Nephron progenitor cell (in vitro differentiated cells): ENCODE measurements around the gene GRIK5.
"Not testable (repeated sequence)": the region's sequence is repeated elsewhere in the genome, so short reads cannot be mapped to it uniquely, and the experiment has no call there.

Experiments
- DNase-seq: peaks from one replicate; pipeline ENCODE4 v3.0.0; 2021
- H3K27ac Mint-ChIP-seq: 2 replicates; pipeline ENCODE4 v1.8.0; 2021; ENCODE audit warnings: mild to moderate bottlenecking, moderate library complexity, mixed read lengths
- H3K27me3 Mint-ChIP-seq: 2 replicates; pipeline ENCODE4 v1.8.0; 2021; ENCODE audit warnings: mild to moderate bottlenecking, low read depth, mixed read lengths; ENCODE audit not compliant: poor library complexity
- H3K36me3 Mint-ChIP-seq: 2 replicates; pipeline ENCODE4 v1.8.0; 2021; ENCODE audit warnings: low read depth, mixed read lengths
- H3K4me1 Mint-ChIP-seq: 2 replicates; pipeline ENCODE4 v1.8.0; 2021; ENCODE audit warnings: mixed read lengths
- H3K4me3 Mint-ChIP-seq: 2 replicates; pipeline ENCODE4 v1.8.0; 2021; ENCODE audit warnings: mild to moderate bottlenecking, moderate library complexity, mixed read lengths
- H3K9me3 Mint-ChIP-seq: 2 replicates; pipeline ENCODE4 v1.8.0; 2021; ENCODE audit warnings: mild to moderate bottlenecking, moderate library complexity, mixed read lengths
- TF ChIP-seq, protein P1 (sequence below): fragments of 200-600 bp; sonication (generic); IDR thresholded peaks from 2 replicates; pipeline ENCODE4 v1.5.0; 2021; ENCODE audit warnings: antibody characterized with exemption

GRIK5 gene

GRCh38 chr19:42018503-42019193 is 51.4 kb downstream of the GRIK5 start:
- Mint-ChIP-seq H3K27ac (no peak overlapping the region), H3K36me3 (no peaks in the 10 kb centered on the region), H3K4me3 (no peak overlapping the region), H3K4me1 (no peaks in the 10 kb centered on the region), H3K27me3 (peaks cover 19% of the 10 kb centered on the region), H3K9me3 (no peaks in the 10 kb centered on the region)
- DNase-seq, result no peak
- TF ChIP-seq, protein P1, sequence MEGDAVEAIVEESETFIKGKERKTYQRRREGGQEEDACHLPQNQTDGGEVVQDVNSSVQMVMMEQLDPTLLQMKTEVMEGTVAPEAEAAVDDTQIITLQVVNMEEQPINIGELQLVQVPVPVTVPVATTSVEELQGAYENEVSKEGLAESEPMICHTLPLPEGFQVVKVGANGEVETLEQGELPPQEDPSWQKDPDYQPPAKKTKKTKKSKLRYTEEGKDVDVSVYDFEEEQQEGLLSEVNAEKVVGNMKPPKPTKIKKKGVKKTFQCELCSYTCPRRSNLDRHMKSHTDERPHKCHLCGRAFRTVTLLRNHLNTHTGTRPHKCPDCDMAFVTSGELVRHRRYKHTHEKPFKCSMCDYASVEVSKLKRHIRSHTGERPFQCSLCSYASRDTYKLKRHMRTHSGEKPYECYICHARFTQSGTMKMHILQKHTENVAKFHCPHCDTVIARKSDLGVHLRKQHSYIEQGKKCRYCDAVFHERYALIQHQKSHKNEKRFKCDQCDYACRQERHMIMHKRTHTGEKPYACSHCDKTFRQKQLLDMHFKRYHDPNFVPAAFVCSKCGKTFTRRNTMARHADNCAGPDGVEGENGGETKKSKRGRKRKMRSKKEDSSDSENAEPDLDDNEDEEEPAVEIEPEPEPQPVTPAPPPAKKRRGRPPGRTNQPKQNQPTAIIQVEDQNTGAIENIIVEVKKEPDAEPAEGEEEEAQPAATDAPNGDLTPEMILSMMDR, result no peak

GRCh38 chr19:42017040-42017439 is 53.0 kb downstream of the GRIK5 start:
- no peaks in the 10 kb centered on the region for H3K9me3 Mint-ChIP-seq
- H3K27ac Mint-ChIP-seq, result no peak overlapping the region
- no peaks in the 10 kb centered on the region for H3K4me1 Mint-ChIP-seq
- TF ChIP-seq, protein P1, result no peak
- H3K27me3 Mint-ChIP-seq, result peaks cover 23% of the 10 kb centered on the region
- H3K36me3 Mint-ChIP-seq, result no peaks in the 10 kb centered on the region
- no peak for DNase-seq
- no peak overlapping the region for H3K4me3 Mint-ChIP-seq

DNA sequence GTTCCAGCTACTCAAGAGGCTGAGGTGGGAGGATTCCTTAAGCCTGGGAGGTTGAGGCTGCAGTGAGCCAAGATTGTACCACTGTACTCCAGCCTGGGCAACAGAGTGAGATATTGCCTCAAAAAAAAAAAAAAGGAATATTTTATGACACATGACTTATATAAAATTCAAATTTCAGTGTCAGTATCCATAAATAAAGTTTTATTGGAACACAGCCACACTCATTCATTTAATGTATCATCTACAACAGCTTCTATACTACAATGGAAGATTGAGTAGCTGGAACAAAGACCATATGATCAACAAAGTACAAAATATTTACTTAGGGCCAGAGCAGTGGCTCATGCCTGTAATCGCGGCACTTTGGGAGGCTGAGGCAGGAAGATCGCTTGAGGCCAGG is 57.3 kb downstream of the GRIK5 start:
- not testable (repeated sequence) for DNase-seq, H3K4me3 Mint-ChIP-seq, H3K36me3 Mint-ChIP-seq, H3K4me1 Mint-ChIP-seq, H3K9me3 Mint-ChIP-seq, H3K27ac Mint-ChIP-seq
- peaks cover 16% of the 10 kb centered on the region for H3K27me3 Mint-ChIP-seq

GRCh38 chr19:42010245-42011126 is 59.5 kb downstream of the GRIK5 start:
- H3K4me3 Mint-ChIP-seq, result no peak overlapping the region
- no peaks in the 10 kb centered on the region for H3K4me1 Mint-ChIP-seq
- peaks cover 3% of the 10 kb centered on the region for H3K9me3 Mint-ChIP-seq
- DNase-seq, result no peak
- peaks cover 10% of the 10 kb centered on the region for H3K27me3 Mint-ChIP-seq
- TF ChIP-seq, protein P1, result no peak
- H3K27ac Mint-ChIP-seq, result no peak overlapping the region
- H3K36me3 Mint-ChIP-seq, result peaks cover 5% of the 10 kb centered on the region

GRCh38 chr19:42006569-42006968 is 63.4 kb downstream of the GRIK5 start:
- no peak overlapping the region for H3K27ac Mint-ChIP-seq
- H3K27me3 Mint-ChIP-seq, result peaks cover 31% of the 10 kb centered on the region
- no peak overlapping the region for H3K4me3 Mint-ChIP-seq
- H3K4me1 Mint-ChIP-seq, result no peaks in the 10 kb centered on the region
- peaks cover 5% of the 10 kb centered on the region for H3K36me3 Mint-ChIP-seq
- TF ChIP-seq, protein P1, result no peak
- DNase-seq, result no peak
- H3K9me3 Mint-ChIP-seq, result peaks cover 3% of the 10 kb centered on the region

GRCh38 chr19:42005504-42005903 is 64.5 kb downstream of the GRIK5 start:
- Mint-ChIP-seq H3K4me3 (no peak overlapping the region), H3K27me3 (peaks cover 41% of the 10 kb centered on the region), H3K9me3 (peaks cover 3% of the 10 kb centered on the region), H3K36me3 (peaks cover 5% of the 10 kb centered on the region), H3K27ac (no peak overlapping the region), H3K4me1 (no peaks in the 10 kb centered on the region)
- no peak for DNase-seq
- TF ChIP-seq, protein P1, result no peak
